RWPE2 (cell line): ENCODE results near the gene MRTFA.

Experiments
- ATAC-seq: fragments of 200-7000 bp; cut with Tn5 transposase; 3 replicates; pipeline ENCODE4 v1.9.1; 2021; ENCODE audit warnings: low read depth
- DNase-seq: peaks from one replicate; pipeline ENCODE4 v3.0.0-alpha.2; 2020; ENCODE audit warnings: low spot score
- H3K27ac ChIP-seq: fragments of 450-650 bp; 2 replicates; pipeline ENCODE4 v1.5.1; 2017; ENCODE audit warnings: mild to moderate bottlenecking; ENCODE audit not compliant: poor library complexity, severe bottlenecking
- H3K27me3 ChIP-seq: fragments of 250-450 bp; sonication (Bioruptor Pico); 2 replicates; pipeline ENCODE4 v1.5.1; 2021; ENCODE audit warnings: mild to moderate bottlenecking, moderate library complexity; ENCODE audit not compliant: insufficient read depth, poor library complexity, severe bottlenecking
- H3K36me3 ChIP-seq: fragments of 250-450 bp; sonication (Bioruptor Pico); 2 replicates; pipeline ENCODE4 v1.5.1; 2020; ENCODE audit warnings: low read depth, mild to moderate bottlenecking, moderate library complexity
- H3K4me1 ChIP-seq: fragments of 250-450 bp; sonication (Bioruptor Pico); 2 replicates; pipeline ENCODE4 v1.5.1; 2021; ENCODE audit warnings: mild to moderate bottlenecking, moderate library complexity; ENCODE audit not compliant: insufficient read depth, poor library complexity, severe bottlenecking
- H3K4me3 ChIP-seq: fragments of 250-450 bp; sonication (Bioruptor Pico); 2 replicates; pipeline ENCODE4 v1.5.1; 2021; ENCODE audit warnings: mild to moderate bottlenecking, moderate library complexity; ENCODE audit not compliant: severe bottlenecking
- H3K9me3 ChIP-seq: fragments of 250-450 bp; sonication (Bioruptor Pico); 2 replicates; pipeline ENCODE4 v1.5.1; 2021; ENCODE audit warnings: mild to moderate bottlenecking, moderate library complexity; ENCODE audit not compliant: severe bottlenecking
- CTCF ChIP-seq: fragments of 450-650 bp; IDR thresholded peaks from one replicate; pipeline ENCODE4 v1.5.1; 2017; ENCODE audit warnings: mild to moderate bottlenecking, moderate library complexity; ENCODE audit not compliant: poor library complexity, severe bottlenecking

Gene MRTFA

GRCh38 chr22:40453671-40454070 is 182.8 kb downstream of the MRTFA start:
- H3K36me3 ChIP-seq: peaks cover 9% of the 10 kb centered on the region; the same call in 1 of the 2 replicates
- no peak for TF ChIP-seq CTCF
- H3K9me3 ChIP-seq: no peaks in the 10 kb centered on the region
- no peak overlapping the region for H3K4me3 ChIP-seq
- DNase-seq (no peak), ATAC-seq (no peak)
- H3K4me1 ChIP-seq: peaks cover 13% of the 10 kb centered on the region
- H3K27ac ChIP-seq: no peak overlapping the region
- H3K27me3 ChIP-seq: no peaks in the 10 kb centered on the region

GRCh38 chr22:40452730-40453487 is 183.6 kb downstream of the MRTFA start:
- no peak for TF ChIP-seq CTCF
- H3K4me1 ChIP-seq: peaks cover 13% of the 10 kb centered on the region
- DNase-seq (no peak), ATAC-seq (no peak)
- peaks cover 1% of the 10 kb centered on the region; the same call in 1 of the 2 replicates for H3K36me3 ChIP-seq
- no peak overlapping the region for H3K4me3 ChIP-seq
- H3K9me3 ChIP-seq: no peaks in the 10 kb centered on the region
- H3K27ac ChIP-seq: no peak overlapping the region
- no peaks in the 10 kb centered on the region for H3K27me3 ChIP-seq

GRCh38 chr22:40451210-40451609 is 185.3 kb downstream of the MRTFA start:
- DNase-seq: no peak
- no peak for TF ChIP-seq CTCF
- Histone ChIP-seq H3K27ac (no peak overlapping the region), H3K4me3 (no peak overlapping the region), H3K27me3 (no peaks in the 10 kb centered on the region), H3K9me3 (no peaks in the 10 kb centered on the region), H3K36me3 (0 out of 2 replicates have a peak, but pooled peaks cover 4% of the 10 kb centered on the region), H3K4me1 (peaks cover 9% of the 10 kb centered on the region)
- ATAC-seq: no peak

GRCh38 chr22:40450616-40451015 is 185.9 kb downstream of the MRTFA start:
- 0 out of 2 replicates have a peak, but pooled peaks cover 4% of the 10 kb centered on the region for H3K36me3 ChIP-seq
- ATAC-seq (no peak), DNase-seq (no peak)
- H3K27me3 ChIP-seq: no peaks in the 10 kb centered on the region
- peak overlapping the region; percentile 47 for H3K27ac ChIP-seq
- H3K9me3 ChIP-seq: no peaks in the 10 kb centered on the region
- TF ChIP-seq CTCF: no peak
- no peak overlapping the region for H3K4me3 ChIP-seq
- H3K4me1 ChIP-seq: peaks cover 9% of the 10 kb centered on the region

GRCh38 chr22:40449676-40450035 is 186.9 kb downstream of the MRTFA start:
- peaks cover 9% of the 10 kb centered on the region for H3K4me1 ChIP-seq
- no peaks in the 10 kb centered on the region for H3K27me3 ChIP-seq
- H3K9me3 ChIP-seq: no peaks in the 10 kb centered on the region
- DNase-seq: no peak
- H3K4me3 ChIP-seq: no peak overlapping the region
- no peak for TF ChIP-seq CTCF
- peak; percentile 66 for ATAC-seq
- peak overlapping the region; percentile 47 for H3K27ac ChIP-seq
- 0 out of 2 replicates have a peak, but pooled peaks cover 4% of the 10 kb centered on the region for H3K36me3 ChIP-seq
